Immature natural killer cell (primary cell): ENCODE measurements around the gene IREB2. TPM values are rescaled to one million over a fixed set of nuclear protein-coding genes. Genes with fewer than 3 reads are reported as not detected.

ENCODE experiments used
- DNase-seq, 3 donors: peaks; one replicate each; pipeline ENCODE4 v3.0.0; 2022; ENCODE audit warnings: mixed read lengths in 1 of 3
- H3K27ac Mint-ChIP-seq, 6 donors: one replicate each; pipeline ENCODE4 v1.8.0; 2020; ENCODE audit warnings: mixed read lengths in 6 of 6, mild to moderate bottlenecking in 5 of 6, inconsistent platforms in 4 of 6, moderate library complexity in 3 of 6
- H3K27me3 Mint-ChIP-seq, 3 donors: one replicate each; pipeline ENCODE4 v1.8.0; 2020 to 2021; ENCODE audit warnings: low read depth in 3 of 3, mild to moderate bottlenecking in 3 of 3, mixed read lengths in 3 of 3, moderate library complexity in 3 of 3, inconsistent platforms in 1 of 3
- H3K36me3 Mint-ChIP-seq, 3 donors: one replicate each; pipeline ENCODE4 v1.8.0; 2020; ENCODE audit warnings: mixed read lengths in 3 of 3, inconsistent platforms in 2 of 3, mild to moderate bottlenecking in 2 of 3
- H3K4me1 Mint-ChIP-seq, 2 donors: one replicate each; pipeline ENCODE4 v1.8.0; 2020; ENCODE audit warnings: inconsistent platforms in 2 of 2, mild to moderate bottlenecking in 2 of 2, mixed read lengths in 2 of 2, moderate library complexity in 1 of 2
- H3K4me3 Mint-ChIP-seq, 5 donors: one replicate each; pipeline ENCODE4 v1.8.0; 2020; ENCODE audit warnings: mild to moderate bottlenecking in 5 of 5, mixed read lengths in 5 of 5, inconsistent platforms in 3 of 5, moderate library complexity in 3 of 5
- H3K9me3 Mint-ChIP-seq, 6 donors: one replicate each; pipeline ENCODE4 v1.8.0; 2020; ENCODE audit warnings: mild to moderate bottlenecking in 6 of 6, mixed read lengths in 6 of 6, inconsistent platforms in 4 of 6, moderate library complexity in 3 of 6
- polyA plus RNA-seq, 3 donors: library from polyadenylated mRNA; unstranded; fragments of 300-500 nt; fragmentation: Illumina TruSeq; gene quantifications; one replicate each; pipeline ENCODE4 v1.2.3, GENCODE V29; 2021

IREB2 gene, protein sequence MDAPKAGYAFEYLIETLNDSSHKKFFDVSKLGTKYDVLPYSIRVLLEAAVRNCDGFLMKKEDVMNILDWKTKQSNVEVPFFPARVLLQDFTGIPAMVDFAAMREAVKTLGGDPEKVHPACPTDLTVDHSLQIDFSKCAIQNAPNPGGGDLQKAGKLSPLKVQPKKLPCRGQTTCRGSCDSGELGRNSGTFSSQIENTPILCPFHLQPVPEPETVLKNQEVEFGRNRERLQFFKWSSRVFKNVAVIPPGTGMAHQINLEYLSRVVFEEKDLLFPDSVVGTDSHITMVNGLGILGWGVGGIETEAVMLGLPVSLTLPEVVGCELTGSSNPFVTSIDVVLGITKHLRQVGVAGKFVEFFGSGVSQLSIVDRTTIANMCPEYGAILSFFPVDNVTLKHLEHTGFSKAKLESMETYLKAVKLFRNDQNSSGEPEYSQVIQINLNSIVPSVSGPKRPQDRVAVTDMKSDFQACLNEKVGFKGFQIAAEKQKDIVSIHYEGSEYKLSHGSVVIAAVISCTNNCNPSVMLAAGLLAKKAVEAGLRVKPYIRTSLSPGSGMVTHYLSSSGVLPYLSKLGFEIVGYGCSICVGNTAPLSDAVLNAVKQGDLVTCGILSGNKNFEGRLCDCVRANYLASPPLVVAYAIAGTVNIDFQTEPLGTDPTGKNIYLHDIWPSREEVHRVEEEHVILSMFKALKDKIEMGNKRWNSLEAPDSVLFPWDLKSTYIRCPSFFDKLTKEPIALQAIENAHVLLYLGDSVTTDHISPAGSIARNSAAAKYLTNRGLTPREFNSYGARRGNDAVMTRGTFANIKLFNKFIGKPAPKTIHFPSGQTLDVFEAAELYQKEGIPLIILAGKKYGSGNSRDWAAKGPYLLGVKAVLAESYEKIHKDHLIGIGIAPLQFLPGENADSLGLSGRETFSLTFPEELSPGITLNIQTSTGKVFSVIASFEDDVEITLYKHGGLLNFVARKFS
- 10 to 100 TPM; 10.5 to 30.5 (median 13.8) TPM for polyA plus RNA-seq

DNA sequence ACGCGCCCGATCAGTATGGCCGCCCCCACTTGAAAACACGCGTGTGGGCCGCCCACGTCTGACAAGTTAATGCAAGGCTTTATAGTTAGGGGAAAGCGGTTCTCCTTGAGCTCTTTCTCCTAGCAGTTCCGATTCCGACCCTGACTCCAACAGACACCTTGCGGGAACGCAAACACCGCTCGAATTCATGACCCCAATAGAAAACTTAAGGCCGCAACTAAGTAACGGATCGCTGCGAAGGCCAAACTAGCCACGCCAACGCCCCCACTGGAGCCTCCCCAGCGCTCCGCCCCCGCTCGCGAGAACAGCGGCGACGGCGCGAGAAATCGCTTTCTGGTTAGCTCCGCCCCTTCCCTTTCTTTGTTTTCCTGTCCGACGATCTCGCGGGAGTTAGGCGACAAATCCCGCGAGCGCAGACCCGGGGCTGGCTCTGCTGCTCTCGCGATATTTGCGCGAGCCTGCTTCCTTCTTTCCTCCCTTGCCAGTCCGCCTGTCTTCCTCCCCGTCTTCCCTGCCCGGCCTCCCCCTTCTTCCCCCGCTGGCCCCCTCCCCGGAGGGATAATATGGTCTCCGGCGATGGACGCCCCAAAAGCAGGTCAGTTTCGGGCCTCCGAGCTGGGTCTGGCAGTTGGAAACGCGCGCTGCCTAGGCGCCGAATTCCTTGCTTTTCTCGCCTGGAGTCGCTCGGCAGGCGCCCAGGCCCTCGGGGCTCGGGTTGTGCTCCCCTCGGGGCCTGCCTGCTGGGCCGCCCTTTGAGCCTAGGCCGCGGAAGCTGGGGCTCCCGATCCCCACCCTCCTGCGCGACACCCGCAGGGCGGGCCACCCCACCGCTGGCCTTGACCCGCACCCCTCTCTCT, at the start of gene IREB2:
Gene IREB2 (plus strand): TSS at position 455 of the 857 bp plus-strand sequence. CDS start 122 bp downstream, at position 577.
- Mint-ChIP-seq H3K36me3 (peaks cover 0 to 6% (median 3%) of the 10 kb centered on the region in 3 donors), H3K27me3 (peaks cover 11 to 15% (median 12%) of the 10 kb centered on the region in 3 donors), H3K9me3 (peaks cover 0 to 2% (median 0%) of the 10 kb centered on the region in 6 donors), H3K27ac (peak within 1 kb of the TSS; percentile 89 to 96 (median 95)), H3K4me3 (peak within 1 kb of the TSS; percentile 94 to 99 (median 97)), H3K4me1 (peaks cover 49 to 61% of the 10 kb centered on the region in 2 donors)
- peak; percentile 98 to 99 (median 99) for DNase-seq

- H3K27ac Mint-ChIP-seq: no peak overlapping the region
- H3K36me3 Mint-ChIP-seq: no peaks in the 10 kb centered on the region
- peaks cover 0 to 1% (median 0%) of the 10 kb centered on the region in 6 donors for H3K9me3 Mint-ChIP-seq
- no peak for DNase-seq
- no peak overlapping the region for H3K4me3 Mint-ChIP-seq
- peaks cover 4 to 21% (median 6%) of the 10 kb centered on the region in 3 donors for H3K27me3 Mint-ChIP-seq
- no peaks in the 10 kb centered on the region for H3K4me1 Mint-ChIP-seq
Observed at GRCh38 chr15:78388865-78389264, 49.2 kb upstream of the IREB2 start.

GRCh38 chr15:78389322-78389721, 48.7 kb upstream of the IREB2 start:
- no peak for DNase-seq
- no peak overlapping the region for H3K4me3 Mint-ChIP-seq
- no peak overlapping the region for H3K27ac Mint-ChIP-seq
- peaks cover 4 to 21% (median 6%) of the 10 kb centered on the region in 3 donors for H3K27me3 Mint-ChIP-seq
- H3K4me1 Mint-ChIP-seq: no peaks in the 10 kb centered on the region
- peaks cover 0 to 1% (median 0%) of the 10 kb centered on the region in 6 donors for H3K9me3 Mint-ChIP-seq
- H3K36me3 Mint-ChIP-seq: no peaks in the 10 kb centered on the region

DNA sequence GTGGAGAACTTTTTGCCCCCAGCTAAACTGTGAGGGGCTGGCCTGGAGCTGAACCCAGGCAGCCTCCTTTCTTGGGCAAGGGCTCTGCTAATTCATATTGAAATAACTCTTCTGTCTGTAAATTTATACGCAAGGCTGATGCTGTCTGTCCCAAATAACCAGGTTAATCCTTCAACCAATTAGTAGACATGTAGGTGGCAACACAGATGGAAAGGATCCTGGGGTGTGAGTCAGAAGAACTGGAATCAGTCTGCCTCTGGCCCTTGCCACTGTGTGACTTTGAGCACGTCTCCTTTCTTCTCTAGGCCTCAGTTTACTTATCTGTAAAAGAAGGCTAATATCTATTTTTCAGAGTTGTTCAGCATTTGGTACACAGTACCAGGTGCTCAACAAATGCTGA, 48.3 kb upstream of the IREB2 start:
- DNase-seq: no peak
- Mint-ChIP-seq H3K4me3 (no peak overlapping the region), H3K4me1 (no peaks in the 10 kb centered on the region), H3K36me3 (no peaks in the 10 kb centered on the region), H3K27me3 (peaks cover 4 to 22% (median 6%) of the 10 kb centered on the region in 3 donors), H3K9me3 (peaks cover 0 to 1% (median 0%) of the 10 kb centered on the region in 6 donors), H3K27ac (no peak overlapping the region)

DNA sequence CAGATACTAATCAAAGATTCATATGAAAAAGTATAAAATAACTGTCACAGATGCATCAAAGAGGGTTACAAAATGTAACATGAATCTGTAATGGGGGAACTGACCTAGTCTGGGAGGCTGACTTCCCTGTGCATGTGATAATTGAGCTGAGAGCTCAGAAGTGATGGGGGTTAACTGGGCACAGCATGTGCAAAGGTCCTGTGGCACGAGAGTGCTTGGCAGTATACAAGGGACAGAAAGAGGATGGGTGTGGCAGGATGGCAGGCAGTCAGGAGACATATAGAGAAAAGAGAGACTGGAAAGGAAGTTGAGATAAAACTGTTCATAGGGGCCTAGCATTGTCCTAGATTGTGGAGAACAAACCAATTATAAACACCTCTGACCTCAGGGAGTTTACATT, 47.8 kb upstream of the IREB2 start:
- H3K27ac Mint-ChIP-seq: no peak overlapping the region
- H3K4me3 Mint-ChIP-seq: no peak overlapping the region
- peaks cover 0 to 1% (median 0%) of the 10 kb centered on the region in 6 donors for H3K9me3 Mint-ChIP-seq
- no peaks in the 10 kb centered on the region for H3K36me3 Mint-ChIP-seq
- no peaks in the 10 kb centered on the region for H3K4me1 Mint-ChIP-seq
- peaks cover 4 to 20% (median 6%) of the 10 kb centered on the region in 3 donors for H3K27me3 Mint-ChIP-seq
- DNase-seq: no peak

GRCh38 chr15:78390826-78391225, 47.2 kb upstream of the IREB2 start:
- H3K4me1 Mint-ChIP-seq: no peaks in the 10 kb centered on the region
- peaks cover 4 to 20% (median 4%) of the 10 kb centered on the region in 3 donors for H3K27me3 Mint-ChIP-seq
- no peak overlapping the region for H3K27ac Mint-ChIP-seq
- no peaks in the 10 kb centered on the region for H3K36me3 Mint-ChIP-seq
- H3K4me3 Mint-ChIP-seq: no peak overlapping the region
- DNase-seq: no peak
- H3K9me3 Mint-ChIP-seq: peaks cover 0 to 1% (median 0%) of the 10 kb centered on the region in 6 donors

DNA sequence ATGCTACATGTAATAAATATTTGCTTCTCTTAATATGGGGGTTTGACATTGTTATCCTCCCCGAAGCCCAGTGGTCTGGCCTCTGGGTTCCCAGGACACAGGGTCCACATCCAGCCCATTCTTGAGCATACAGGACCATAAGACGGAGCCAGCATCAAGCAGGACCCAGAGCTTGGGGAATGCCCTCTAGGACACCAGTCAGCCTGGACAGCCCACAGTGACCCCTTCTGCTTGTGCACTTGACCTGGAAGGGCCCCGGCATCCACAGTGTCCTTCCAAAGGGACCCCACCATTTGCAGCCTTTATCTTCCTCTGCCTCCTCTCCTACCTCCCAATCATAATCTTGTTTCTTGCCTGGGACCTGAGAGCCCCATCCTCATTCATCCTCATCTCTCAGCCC, 46.2 kb upstream of the IREB2 start:
- no peak overlapping the region for H3K27ac Mint-ChIP-seq
- H3K4me3 Mint-ChIP-seq: no peak overlapping the region

GRCh38 chr15:78392430-78392829, 45.6 kb upstream of the IREB2 start:
- DNase-seq: no peak
- no peaks in the 10 kb centered on the region for H3K36me3 Mint-ChIP-seq
- H3K9me3 Mint-ChIP-seq: peaks cover 0 to 2% (median 0%) of the 10 kb centered on the region in 6 donors
- H3K27me3 Mint-ChIP-seq: peaks cover 2 to 12% (median 4%) of the 10 kb centered on the region in 3 donors
- no peak overlapping the region for H3K4me3 Mint-ChIP-seq
- peaks cover 3 to 12% of the 10 kb centered on the region in 2 donors for H3K4me1 Mint-ChIP-seq
- no peak overlapping the region for H3K27ac Mint-ChIP-seq

More for the DNA sequence above, 46.2 kb upstream of the IREB2 start:
- H3K27me3 Mint-ChIP-seq: peaks cover 3 to 15% (median 4%) of the 10 kb centered on the region in 3 donors
- no peaks in the 10 kb centered on the region for H3K36me3 Mint-ChIP-seq
- DNase-seq: no peak
- H3K4me1 Mint-ChIP-seq: peaks cover 0 to 5% of the 10 kb centered on the region in 2 donors
- peaks cover 0 to 2% (median 0%) of the 10 kb centered on the region in 6 donors for H3K9me3 Mint-ChIP-seq

DNA sequence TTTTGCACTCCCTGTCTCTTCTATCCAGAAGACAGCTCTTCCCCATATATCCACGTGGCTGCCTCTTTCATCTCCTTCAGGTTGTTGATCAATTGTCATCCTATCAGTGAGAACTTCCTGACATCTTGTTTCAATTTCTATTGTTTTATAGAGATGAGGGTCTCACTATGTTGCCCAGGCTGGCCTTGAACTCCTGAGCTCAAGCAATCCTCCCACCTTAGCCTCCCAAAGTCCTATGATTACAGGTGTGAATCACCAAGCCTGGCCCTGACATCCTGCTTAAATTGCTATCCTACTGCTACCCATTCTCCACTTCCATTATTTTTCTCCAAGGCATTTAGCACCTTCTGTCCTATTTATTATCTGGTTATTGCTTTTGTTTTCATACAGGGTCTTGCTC, 44.9 kb upstream of the IREB2 start:
- peaks cover 4 to 6% (median 4%) of the 10 kb centered on the region in 3 donors for H3K27me3 Mint-ChIP-seq
- H3K4me1 Mint-ChIP-seq: peaks cover 5 to 18% of the 10 kb centered on the region in 2 donors
- H3K27ac Mint-ChIP-seq: no peak overlapping the region
- no peak for DNase-seq
- peaks cover 0 to 2% (median 0%) of the 10 kb centered on the region in 6 donors for H3K9me3 Mint-ChIP-seq
- no peak overlapping the region for H3K4me3 Mint-ChIP-seq
- H3K36me3 Mint-ChIP-seq: no peaks in the 10 kb centered on the region

GRCh38 chr15:78394026-78394425, 44.0 kb upstream of the IREB2 start:
- H3K9me3 Mint-ChIP-seq: peaks cover 0 to 2% (median 0%) of the 10 kb centered on the region in 6 donors
- peaks cover 2 to 6% (median 5%) of the 10 kb centered on the region in 3 donors for H3K27me3 Mint-ChIP-seq
- no peak for DNase-seq
- H3K27ac Mint-ChIP-seq: no peak overlapping the region
- H3K4me1 Mint-ChIP-seq: peaks cover 5 to 18% of the 10 kb centered on the region in 2 donors
- H3K4me3 Mint-ChIP-seq: no peak overlapping the region
- H3K36me3 Mint-ChIP-seq: no peaks in the 10 kb centered on the region

DNA sequence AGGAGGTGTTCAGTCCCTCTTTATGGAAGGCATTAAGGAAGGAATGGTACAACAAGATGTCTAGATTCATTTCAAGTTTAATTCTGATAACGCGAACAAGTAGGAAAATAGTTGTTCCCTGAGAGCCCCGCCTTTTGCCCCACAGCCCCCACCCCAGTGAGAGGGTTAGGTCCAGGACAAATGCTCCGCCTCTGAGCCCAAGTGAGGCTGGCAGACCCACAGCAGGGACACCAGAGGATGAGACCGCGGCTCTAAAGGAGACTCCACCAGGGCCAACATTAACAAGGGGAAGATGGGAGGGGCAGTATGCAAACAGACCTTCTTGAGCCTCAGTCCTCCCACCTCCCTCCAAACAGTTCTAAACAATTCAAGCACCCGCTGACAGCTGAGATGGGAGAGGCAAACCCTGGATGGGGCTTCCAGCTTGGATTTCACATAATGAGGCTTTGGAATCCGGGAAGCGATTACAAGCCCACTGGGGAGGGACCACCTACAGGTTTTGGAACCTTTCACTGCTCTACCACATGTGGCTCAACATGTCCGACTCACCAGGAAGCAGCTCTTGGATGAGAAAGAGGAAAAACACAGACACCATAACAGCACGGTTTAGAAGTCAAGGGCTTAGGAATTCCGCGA, 42.9 kb upstream of the IREB2 start:
- Mint-ChIP-seq H3K4me3 (no peak overlapping the region), H3K9me3 (peaks cover 0 to 2% (median 0%) of the 10 kb centered on the region in 6 donors), H3K27me3 (peaks cover 2 to 6% (median 4%) of the 10 kb centered on the region in 3 donors), H3K27ac (no peak overlapping the region), H3K4me1 (peaks cover 5 to 18% of the 10 kb centered on the region in 2 donors), H3K36me3 (no peaks in the 10 kb centered on the region)
- no peak for DNase-seq

GRCh38 chr15:78396186-78396814, 41.7 kb upstream of the IREB2 start:
- DNase-seq: no peak
- Mint-ChIP-seq H3K9me3 (peaks cover 0 to 2% (median 0%) of the 10 kb centered on the region in 6 donors), H3K4me3 (no peak overlapping the region), H3K27me3 (peaks cover 2 to 5% (median 4%) of the 10 kb centered on the region in 3 donors), H3K27ac (no peak overlapping the region), H3K36me3 (no peaks in the 10 kb centered on the region), H3K4me1 (peaks cover 5 to 18% of the 10 kb centered on the region in 2 donors)
